GM12891 (cell line): ENCODE measurements around the gene ADAR.

Experiments used
- DNase-seq: peaks from one replicate; pipeline ENCODE4 v3.0.0; 2011; ENCODE audit warnings: low spot score; ENCODE audit not compliant: insufficient read length
- FAIRE-seq: peaks from 2 replicates; lab custom pipeline; 2011; peaks lifted over from hg19 to GRCh38; lab: Jason Lieb, UNC
- PAX5 ChIP-seq: IDR thresholded peaks from 2 replicates; pipeline ENCODE4 v1.6.1; 2011; ENCODE audit warnings: low read length, moderate library complexity, mild to moderate bottlenecking; ENCODE audit not compliant: insufficient read depth, severe bottlenecking
- POLR2A ChIP-seq: IDR thresholded peaks from 2 replicates; pipeline ENCODE4 v1.6.1; 2011; ENCODE audit warnings: low read depth, low read length, control low read depth
- POLR2AphosphoS5 ChIP-seq: IDR thresholded peaks from 2 replicates; pipeline ENCODE4 v1.6.1; 2011; ENCODE audit warnings: low read depth, low read length, control low read depth
- POU2F2 ChIP-seq: IDR thresholded peaks from 2 replicates; pipeline ENCODE4 v1.6.1; 2011; ENCODE audit warnings: low read depth, mild to moderate bottlenecking, control low read depth, low read length, moderate library complexity
- SPI1 ChIP-seq: IDR thresholded peaks from 2 replicates; pipeline ENCODE4 v1.6.1; 2011; ENCODE audit warnings: low read depth, low read length, control low read depth
- TAF1 ChIP-seq: IDR thresholded peaks from 2 replicates; pipeline ENCODE4 v1.6.1; 2011; ENCODE audit warnings: low read depth, low read length, control low read depth

Gene ADAR

DNA sequence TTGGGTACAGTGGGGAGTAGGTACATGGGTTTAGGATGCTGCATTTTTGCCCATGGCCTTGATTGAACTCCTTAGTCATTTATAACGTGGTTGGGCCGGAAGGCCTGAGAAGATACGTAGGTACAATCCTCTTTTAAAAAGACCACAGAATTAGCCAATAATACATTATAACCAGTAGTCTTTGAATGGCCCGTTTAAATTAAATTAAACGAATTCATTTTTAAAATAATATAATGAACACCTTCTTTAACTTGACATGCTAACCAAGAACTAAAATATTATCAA lies 20.1 kb upstream of the ADAR start:
- DNase-seq (no peak), FAIRE-seq (no peak)
- TF ChIP-seq POU2F2 (no peak), POLR2A (no peak), POLR2AphosphoS5 (no peak), SPI1 (no peak), PAX5 (no peak), TAF1 (no peak)

GRCh38 chr1:154627257-154628120 lies 19.5 kb upstream of the ADAR start:
- peak; percentile 61 for DNase-seq
- FAIRE-seq = peak; percentile 93
- TF ChIP-seq POU2F2 (0 out of 2 replicates have a peak, but pooled peaks have one; percentile 24), TAF1 (peak; percentile 61; the same call in 1 of the 2 replicates), PAX5 (peak; percentile 77), POLR2A (peak; percentile 75), POLR2AphosphoS5 (peak; percentile 67; the same call in 1 of the 2 replicates), SPI1 (0 out of 2 replicates have a peak, but pooled peaks have one; percentile 2)

DNA sequence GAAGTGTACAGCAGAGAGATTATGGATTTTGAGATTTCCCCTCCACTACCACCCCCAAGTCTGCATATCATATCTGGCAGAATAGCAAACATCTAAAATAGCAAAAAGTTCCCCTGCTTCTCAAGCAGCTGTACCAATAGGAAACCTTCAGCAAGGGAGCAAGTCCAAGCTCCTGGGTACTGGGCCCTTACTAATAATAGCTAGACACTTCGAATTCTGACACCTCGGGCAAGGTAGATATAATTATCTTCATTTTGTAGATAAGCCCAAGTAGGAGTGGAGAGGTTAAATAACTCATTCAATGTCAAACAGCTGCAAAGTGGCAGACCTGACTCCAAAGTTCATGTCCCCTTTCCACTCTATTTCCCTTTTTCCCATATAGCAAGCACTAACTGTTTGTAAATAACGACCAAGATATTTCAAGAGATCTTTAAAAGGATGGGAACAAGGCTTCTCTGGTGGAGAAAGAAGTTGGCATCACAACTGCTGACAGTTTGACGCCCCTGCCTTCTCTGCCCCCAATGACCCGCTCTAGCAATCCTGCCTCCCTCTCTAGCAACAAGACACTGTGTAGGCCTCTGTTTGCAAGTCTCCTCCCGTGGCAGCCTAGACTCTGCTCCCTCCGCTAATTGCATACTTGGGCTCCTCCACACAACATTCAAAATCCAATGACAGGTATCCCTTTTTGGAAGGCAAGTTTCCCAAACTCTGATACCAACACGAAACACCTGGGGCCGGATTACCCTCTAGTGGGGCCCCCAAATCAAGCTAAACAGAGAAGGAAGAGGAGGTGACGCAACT lies 18.7 kb upstream of the ADAR start:
- FAIRE-seq = peak; percentile 57

DNA sequence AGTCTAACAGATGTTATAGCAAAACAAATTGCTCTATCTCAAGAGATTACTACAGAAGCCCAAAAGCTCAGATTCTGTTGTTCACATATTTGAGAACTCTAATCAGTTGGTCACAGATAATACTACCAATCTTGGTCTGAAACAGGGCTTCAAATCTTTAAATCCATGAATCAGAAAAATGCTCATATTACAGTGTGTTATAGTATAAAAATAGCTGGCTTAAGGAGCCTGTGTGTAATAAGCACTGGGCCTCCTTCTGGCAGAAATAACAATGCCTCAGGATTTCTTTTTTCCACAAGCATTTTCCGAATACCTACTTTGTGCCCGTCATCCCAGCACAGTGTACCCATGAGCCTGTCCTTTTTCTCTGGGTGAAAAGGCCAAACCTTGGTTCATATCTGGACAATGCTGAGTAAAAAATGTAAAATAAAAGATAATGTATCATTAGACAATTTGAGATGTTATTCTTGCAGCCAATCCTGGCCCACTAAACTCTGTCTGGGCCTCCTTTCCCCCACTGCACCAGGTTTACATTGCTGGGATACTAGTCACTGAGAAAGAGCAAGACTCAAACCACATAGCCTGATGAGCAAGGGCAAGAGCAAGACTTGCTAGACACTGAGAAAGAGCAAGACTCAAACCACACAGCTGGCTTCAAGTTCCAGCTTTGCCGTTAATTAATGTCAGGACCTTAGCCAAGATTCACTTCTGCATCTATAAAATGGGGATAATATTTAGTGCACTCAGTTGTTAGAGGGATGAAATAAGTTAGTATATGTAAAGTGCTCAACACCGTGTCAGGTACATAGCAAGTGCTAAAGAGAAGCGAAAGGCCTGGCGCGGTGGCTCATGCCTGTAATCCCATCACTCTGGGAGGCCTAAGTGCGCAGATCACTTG lies 17.0 kb upstream of the ADAR start:
- FAIRE-seq = no peak
- no peak for DNase-seq
- TF ChIP-seq POU2F2 (no peak), PAX5 (no peak), SPI1 (no peak), TAF1 (no peak), POLR2A (no peak), POLR2AphosphoS5 (no peak)

More for the DNA sequence above, 18.7 kb upstream of the ADAR start:
- no peak for DNase-seq
- TF ChIP-seq PAX5 = no peak
- no peak for TF ChIP-seq TAF1
- TF ChIP-seq POLR2A = no peak
- no peak; the same call in 1 of the 2 replicates for TF ChIP-seq POU2F2
- no peak for TF ChIP-seq POLR2AphosphoS5
- no peak for TF ChIP-seq SPI1

- no peak for DNase-seq
- FAIRE-seq = no peak
Observed at GRCh38 chr1:154623358-154623757, 15.4 kb upstream of the ADAR start.

GRCh38 chr1:154622503-154623039 lies 14.6 kb upstream of the ADAR start:
- no peak for FAIRE-seq

More at GRCh38 chr1:154623358-154623757, 15.4 kb upstream of the ADAR start:
- TF ChIP-seq POU2F2 (no peak), TAF1 (no peak), POLR2A (no peak), PAX5 (no peak), SPI1 (no peak), POLR2AphosphoS5 (no peak)

GRCh38 chr1:154621875-154622274 lies 13.9 kb upstream of the ADAR start:
- no peak for DNase-seq
- TF ChIP-seq PAX5 (no peak), POU2F2 (no peak), POLR2AphosphoS5 (no peak), POLR2A (no peak), SPI1 (no peak)
- FAIRE-seq = no peak

More at GRCh38 chr1:154622503-154623039, 14.6 kb upstream of the ADAR start:
- no peak for TF ChIP-seq SPI1
- no peak for TF ChIP-seq PAX5
- TF ChIP-seq POLR2A = no peak
- TF ChIP-seq TAF1 = no peak
- no peak for TF ChIP-seq POLR2AphosphoS5
- TF ChIP-seq POU2F2 = no peak
- no peak for DNase-seq

DNA sequence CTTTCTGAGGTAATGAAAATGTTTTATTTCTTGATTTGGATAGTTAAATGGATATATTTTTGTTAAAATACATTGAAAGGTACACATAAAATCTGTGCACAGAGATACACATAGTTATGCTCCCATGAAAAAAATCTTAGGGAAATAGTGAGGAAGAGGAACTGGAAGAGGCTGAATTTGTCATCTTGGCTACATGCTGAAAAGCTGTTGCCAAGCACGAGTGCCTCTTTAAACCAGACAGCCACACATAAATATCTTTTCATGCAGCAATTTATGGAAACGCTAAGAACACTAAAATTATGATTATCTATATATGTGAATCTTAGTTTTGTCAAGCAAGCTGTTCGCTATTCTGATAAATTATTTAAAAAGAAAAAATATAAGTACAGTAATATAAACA lies 12.8 kb upstream of the ADAR start:
- DNase-seq = no peak
- no peak for TF ChIP-seq POLR2A
- TF ChIP-seq SPI1 = 0 out of 2 replicates have a peak, but pooled peaks have one; percentile 12
- TF ChIP-seq POU2F2 = no peak
- TF ChIP-seq TAF1 = no peak
- no peak for TF ChIP-seq PAX5
- no peak for TF ChIP-seq POLR2AphosphoS5
- no peak for FAIRE-seq
